NCI-H2107 treated with DMSO at 0.1 percent for 48 hours (cell line): Measurements from ENCODE around the gene KRT33B.
A peak's percentile ranks its signal among the peaks of the same experiment; 100 is the strongest.
"Not testable (repeated sequence)": the region's sequence is repeated elsewhere in the genome, so short reads cannot be mapped to it uniquely, and the experiment has no call there.

Experiments used
- DNase-seq: peaks from one replicate; lab custom pipeline; 2025; ENCODE audit not compliant: unreplicated experiment; lab: John Stamatoyannopoulos, UW

KRT33B gene

GRCh38 chr17:41350381-41350878, 19.2 kb downstream of the KRT33B start, which contains the start of gene KRT33A:
Gene KRT33A, minus strand, starts transcription at chr17:41350828. Its CDS starts 61 bp downstream, at chr17:41350767.
- DNase-seq = not testable (repeated sequence)

- DNase-seq = no peak
Measured at GRCh38 chr17:41347869-41348760, 21.5 kb downstream of the KRT33B start.

GRCh38 chr17:41346421-41346820, 23.2 kb downstream of the KRT33B start:
- not testable (repeated sequence) for DNase-seq

GRCh38 chr17:41345992-41346391, 23.6 kb downstream of the KRT33B start:
- DNase-seq = no peak

GRCh38 chr17:41343029-41343428, 26.6 kb downstream of the KRT33B start:
- no peak for DNase-seq

- DNase-seq = no peak
Measured at GRCh38 chr17:41340934-41341861, 28.4 kb downstream of the KRT33B start.

GRCh38 chr17:41340494-41340893, 29.1 kb downstream of the KRT33B start:
- DNase-seq = no peak

GRCh38 chr17:41339571-41340172, 29.9 kb downstream of the KRT33B start:
- DNase-seq = no peak

GRCh38 chr17:41338961-41339485, 30.6 kb downstream of the KRT33B start:
- no peak for DNase-seq

GRCh38 chr17:41335747-41336146, 33.9 kb downstream of the KRT33B start:
- DNase-seq = no peak

- no peak for DNase-seq
Measured at GRCh38 chr17:41334385-41335305, 35.0 kb downstream of the KRT33B start.

GRCh38 chr17:41333836-41334235, 35.8 kb downstream of the KRT33B start:
- no peak for DNase-seq

- DNase-seq = no peak
Measured at GRCh38 chr17:41333098-41333497, 36.5 kb downstream of the KRT33B start.

- no peak for DNase-seq
Measured at GRCh38 chr17:41332239-41332638, 37.4 kb downstream of the KRT33B start.

GRCh38 chr17:41331606-41332005, 38.0 kb downstream of the KRT33B start:
- DNase-seq = no peak

GRCh38 chr17:41329279-41329948, 40.2 kb downstream of the KRT33B start:
- peak; percentile 17 for DNase-seq

- no peak for DNase-seq
Measured at GRCh38 chr17:41328207-41328606, 41.4 kb downstream of the KRT33B start.

- no peak for DNase-seq
Measured at GRCh38 chr17:41327411-41328120, 42.0 kb downstream of the KRT33B start.
